ENCODE measurements around the gene C21orf58.
A peak's percentile ranks its signal among the peaks of the same experiment; 100 is the strongest.

C21orf58 gene

GRCh38 chr21:46274797-46275390 lies 48.8 kb downstream of the C21orf58 start:
- H3K4me1 Mint-ChIP-seq: no peaks in the 10 kb centered on the region
- no peak for ATAC-seq
- H3K4me3 Mint-ChIP-seq: no peak overlapping the region
- no peaks in the 10 kb centered on the region for H3K27me3 Mint-ChIP-seq
- H3K36me3 Mint-ChIP-seq: peaks cover 58% of the 10 kb centered on the region
- H3K9me3 Mint-ChIP-seq: no peaks in the 10 kb centered on the region
- H3K27ac Mint-ChIP-seq: no peak overlapping the region

GRCh38 chr21:46273341-46273740 lies 50.3 kb downstream of the C21orf58 start:
- Mint-ChIP-seq H3K4me1 (no peaks in the 10 kb centered on the region), H3K9me3 (no peaks in the 10 kb centered on the region), H3K27me3 (no peaks in the 10 kb centered on the region), H3K27ac (no peak overlapping the region), H3K36me3 (peaks cover 59% of the 10 kb centered on the region), H3K4me3 (no peak overlapping the region)
- no peak for ATAC-seq

GRCh38 chr21:46269466-46269865 lies 54.2 kb downstream of the C21orf58 start:
- H3K36me3 Mint-ChIP-seq: peaks cover 79% of the 10 kb centered on the region
- H3K4me1 Mint-ChIP-seq: no peaks in the 10 kb centered on the region
- H3K27ac Mint-ChIP-seq: no peak overlapping the region
- H3K4me3 Mint-ChIP-seq: no peak overlapping the region
- no peak for ATAC-seq
- H3K9me3 Mint-ChIP-seq: no peaks in the 10 kb centered on the region
- no peaks in the 10 kb centered on the region for H3K27me3 Mint-ChIP-seq

- no peak overlapping the region for H3K4me3 Mint-ChIP-seq
- H3K27me3 Mint-ChIP-seq: no peaks in the 10 kb centered on the region
- H3K27ac Mint-ChIP-seq: no peak overlapping the region
- H3K4me1 Mint-ChIP-seq: no peaks in the 10 kb centered on the region
- peaks cover 75% of the 10 kb centered on the region for H3K36me3 Mint-ChIP-seq
- no peaks in the 10 kb centered on the region for H3K9me3 Mint-ChIP-seq
- no peak for ATAC-seq
Measured at GRCh38 chr21:46268371-46268770, 55.3 kb downstream of the C21orf58 start.

- no peak overlapping the region for H3K4me3 Mint-ChIP-seq
- no peaks in the 10 kb centered on the region for H3K27me3 Mint-ChIP-seq
- no peaks in the 10 kb centered on the region for H3K4me1 Mint-ChIP-seq
- H3K36me3 Mint-ChIP-seq: peaks cover 70% of the 10 kb centered on the region
- no peak for ATAC-seq
- H3K27ac Mint-ChIP-seq: peak overlapping the region; percentile 6
- H3K9me3 Mint-ChIP-seq: no peaks in the 10 kb centered on the region
Measured at GRCh38 chr21:46266946-46267345, 56.7 kb downstream of the C21orf58 start.

- Mint-ChIP-seq H3K27ac (peak overlapping the region; percentile 46), H3K27me3 (no peaks in the 10 kb centered on the region), H3K36me3 (peaks cover 73% of the 10 kb centered on the region), H3K4me3 (no peak overlapping the region), H3K9me3 (no peaks in the 10 kb centered on the region), H3K4me1 (no peaks in the 10 kb centered on the region)
- ATAC-seq: no peak
Measured at GRCh38 chr21:46265736-46266525, 57.7 kb downstream of the C21orf58 start.

GRCh38 chr21:46264690-46265144 lies 59.0 kb downstream of the C21orf58 start:
- Mint-ChIP-seq H3K36me3 (peaks cover 68% of the 10 kb centered on the region), H3K4me1 (no peaks in the 10 kb centered on the region), H3K27me3 (no peaks in the 10 kb centered on the region), H3K4me3 (no peak overlapping the region), H3K9me3 (no peaks in the 10 kb centered on the region), H3K27ac (no peak overlapping the region)
- peak; percentile 71 for ATAC-seq

GRCh38 chr21:46264046-46264689 lies 59.5 kb downstream of the C21orf58 start:
- Mint-ChIP-seq H3K27ac (no peak overlapping the region), H3K36me3 (peaks cover 63% of the 10 kb centered on the region), H3K4me3 (no peak overlapping the region), H3K9me3 (no peaks in the 10 kb centered on the region), H3K4me1 (no peaks in the 10 kb centered on the region), H3K27me3 (no peaks in the 10 kb centered on the region)
- no peak for ATAC-seq

- Mint-ChIP-seq H3K36me3 (peaks cover 69% of the 10 kb centered on the region), H3K27me3 (no peaks in the 10 kb centered on the region), H3K4me3 (no peak overlapping the region), H3K9me3 (peaks cover 7% of the 10 kb centered on the region), H3K4me1 (peaks cover 21% of the 10 kb centered on the region), H3K27ac (no peak overlapping the region)
- ATAC-seq: no peak
Measured at GRCh38 chr21:46256501-46256994, 67.1 kb downstream of the C21orf58 start.

GRCh38 chr21:46255758-46256337 lies 67.8 kb downstream of the C21orf58 start:
- no peak for ATAC-seq
- Mint-ChIP-seq H3K9me3 (peaks cover 7% of the 10 kb centered on the region), H3K4me3 (no peak overlapping the region), H3K27me3 (no peaks in the 10 kb centered on the region), H3K27ac (peak overlapping the region; percentile 25), H3K36me3 (peaks cover 63% of the 10 kb centered on the region), H3K4me1 (peaks cover 23% of the 10 kb centered on the region)

- Mint-ChIP-seq H3K27me3 (no peaks in the 10 kb centered on the region), H3K36me3 (peaks cover 67% of the 10 kb centered on the region), H3K27ac (peak overlapping the region; percentile 93)
Measured at GRCh38 chr21:46255166-46255565, 68.5 kb downstream of the C21orf58 start.

GRCh38 chr21:46254208-46254975 lies 69.3 kb downstream of the C21orf58 start:
- Mint-ChIP-seq H3K9me3 (peaks cover 7% of the 10 kb centered on the region), H3K36me3 (peaks cover 75% of the 10 kb centered on the region), H3K4me3 (peak overlapping the region; percentile 63), H3K4me1 (peaks cover 37% of the 10 kb centered on the region), H3K27ac (peak overlapping the region; percentile 93), H3K27me3 (no peaks in the 10 kb centered on the region)
- peak; percentile 84 for ATAC-seq

More at GRCh38 chr21:46255166-46255565, 68.5 kb downstream of the C21orf58 start:
- Mint-ChIP-seq H3K4me1 (peaks cover 30% of the 10 kb centered on the region), H3K9me3 (peaks cover 7% of the 10 kb centered on the region), H3K4me3 (no peak overlapping the region)
- no peak for ATAC-seq

- Mint-ChIP-seq H3K27me3 (no peaks in the 10 kb centered on the region), H3K4me3 (peak overlapping the region; percentile 63), H3K36me3 (peaks cover 77% of the 10 kb centered on the region), H3K27ac (peak overlapping the region; percentile 93), H3K9me3 (peaks cover 7% of the 10 kb centered on the region), H3K4me1 (peaks cover 41% of the 10 kb centered on the region)
- ATAC-seq: peak; percentile 88
Measured at GRCh38 chr21:46253610-46254124, 70.0 kb downstream of the C21orf58 start.

GRCh38 chr21:46252840-46253239 lies 70.8 kb downstream of the C21orf58 start:
- Mint-ChIP-seq H3K27me3 (no peaks in the 10 kb centered on the region), H3K27ac (peak overlapping the region; percentile 93), H3K9me3 (peaks cover 7% of the 10 kb centered on the region)

More at GRCh38 chr21:46252840-46253239, 70.8 kb downstream of the C21orf58 start:
- H3K4me3 Mint-ChIP-seq: no peak overlapping the region
- peaks cover 47% of the 10 kb centered on the region for H3K4me1 Mint-ChIP-seq
- ATAC-seq: no peak
- H3K36me3 Mint-ChIP-seq: peaks cover 75% of the 10 kb centered on the region

Measured in stimulated activated memory B cell treated with anti-CD40 and anti-IgM and Interleukin-4, amounts not matched to agents 10 μg/mL and 1 μg/mL and 100 μg/mL, for 72 hours (primary cell).